ENCODE data around the gene MRPL49. TPM values are rescaled to one million over a fixed set of nuclear protein-coding genes. Genes with fewer than 3 reads are reported as not detected.

Gene MRPL49
- total RNA-seq, 1 donor from 2014 or later = 38.3 TPM

- H3K4me1 ChIP-seq = peaks cover 8% of the 10 kb centered on the region
- H3K4me1 Mint-ChIP-seq = peaks cover 18% of the 10 kb centered on the region
- H3K27me3 ChIP-seq = no peaks in the 10 kb centered on the region
- DNase-seq (ENCODE audit: low spot score) = no peak
- no peak for TF ChIP-seq EZH2 (IDR thresholded peaks at IDR 0.05)
- TF ChIP-seq EZH2phosphoT487 (IDR thresholded peaks at IDR 0.05) = no peak
- TF ChIP-seq CTCF (IDR thresholded peaks at IDR 0.05) = no peak
- H3K27me3 Mint-ChIP-seq (ENCODE audit: insufficient read depth, low read depth) = peaks cover 6% of the 10 kb centered on the region
- no peak overlapping the region for H2AFZ ChIP-seq (replicated peaks)
- no peaks in the 10 kb centered on the region for H3K9me3 Mint-ChIP-seq
- H3K9ac ChIP-seq = no peak overlapping the region
- H3K27ac Mint-ChIP-seq = no peak overlapping the region
- H3K36me3 ChIP-seq = no peaks in the 10 kb centered on the region
- peak overlapping the region; percentile 42 for H3K4me3 Mint-ChIP-seq
- peaks cover 11% of the 10 kb centered on the region for H4K20me1 ChIP-seq (ENCODE audit: low read depth)
- peaks cover 14% of the 10 kb centered on the region for H3F3A ChIP-seq (ENCODE audit: low read depth)
- H3K36me3 Mint-ChIP-seq = no peaks in the 10 kb centered on the region
- peaks cover 21% of the 10 kb centered on the region for H3K79me2 ChIP-seq (ENCODE audit: low read depth)
- H3K4me3 ChIP-seq = no peak overlapping the region
- H3K27ac ChIP-seq = no peak overlapping the region
- H3K4me2 ChIP-seq = no peak overlapping the region
- H3K9me3 ChIP-seq (ENCODE audit: low read depth) = no peaks in the 10 kb centered on the region
Measured at GRCh38 chr11:65130631-65131416, 8.7 kb downstream of the MRPL49 start.

GRCh38 chr11:65131417-65131776, 9.3 kb downstream of the MRPL49 start:
- H2AFZ ChIP-seq (replicated peaks) = no peak overlapping the region
- peaks cover 21% of the 10 kb centered on the region for H3K79me2 ChIP-seq (ENCODE audit: low read depth)
- H3K9ac ChIP-seq = no peak overlapping the region
- Mint-ChIP-seq H3K9me3 (no peaks in the 10 kb centered on the region), H3K4me1 (peaks cover 21% of the 10 kb centered on the region), H3K36me3 (no peaks in the 10 kb centered on the region), H3K27ac (no peak overlapping the region), H3K4me3 (peak overlapping the region; percentile 42), H3K27me3 (ENCODE audit: insufficient read depth, low read depth) (peaks cover 6% of the 10 kb centered on the region)
- H4K20me1 ChIP-seq (ENCODE audit: low read depth) = peaks cover 11% of the 10 kb centered on the region
- H3F3A ChIP-seq (ENCODE audit: low read depth) = peaks cover 17% of the 10 kb centered on the region
- H3K4me3 ChIP-seq = no peak overlapping the region
- no peaks in the 10 kb centered on the region for H3K27me3 ChIP-seq
- DNase-seq (ENCODE audit: low spot score) = no peak
- peaks cover 8% of the 10 kb centered on the region for H3K4me1 ChIP-seq
- H3K27ac ChIP-seq = no peak overlapping the region
- no peaks in the 10 kb centered on the region for H3K36me3 ChIP-seq
- TF ChIP-seq EZH2 (IDR thresholded peaks at IDR 0.05) = no peak
- TF ChIP-seq EZH2phosphoT487 (IDR thresholded peaks at IDR 0.05) = no peak
- no peak for TF ChIP-seq CTCF (IDR thresholded peaks at IDR 0.05)
- no peaks in the 10 kb centered on the region for H3K9me3 ChIP-seq (ENCODE audit: low read depth)
- no peak overlapping the region for H3K4me2 ChIP-seq

GRCh38 chr11:65131895-65132237, 9.7 kb downstream of the MRPL49 start:
- Histone ChIP-seq H3K4me1 (peaks cover 8% of the 10 kb centered on the region), H4K20me1 (ENCODE audit: low read depth) (peaks cover 11% of the 10 kb centered on the region), H3K9me3 (ENCODE audit: low read depth) (no peaks in the 10 kb centered on the region), H3F3A (ENCODE audit: low read depth) (peaks cover 17% of the 10 kb centered on the region), H3K4me3 (no peak overlapping the region), H3K4me2 (no peak overlapping the region), H3K36me3 (no peaks in the 10 kb centered on the region), H3K79me2 (ENCODE audit: low read depth) (peaks cover 21% of the 10 kb centered on the region), H3K9ac (no peak overlapping the region), H2AFZ (replicated peaks) (no peak overlapping the region), H3K27me3 (no peaks in the 10 kb centered on the region), H3K27ac (no peak overlapping the region)
- TF ChIP-seq EZH2 (IDR thresholded peaks at IDR 0.05) = no peak
- no peak for TF ChIP-seq EZH2phosphoT487 (IDR thresholded peaks at IDR 0.05)
- TF ChIP-seq CTCF (IDR thresholded peaks at IDR 0.05) = no peak
- Mint-ChIP-seq H3K4me3 (peak overlapping the region; percentile 98), H3K36me3 (no peaks in the 10 kb centered on the region), H3K27ac (no peak overlapping the region), H3K4me1 (peaks cover 21% of the 10 kb centered on the region), H3K9me3 (no peaks in the 10 kb centered on the region), H3K27me3 (ENCODE audit: insufficient read depth, low read depth) (peaks cover 6% of the 10 kb centered on the region)
- DNase-seq (ENCODE audit: low spot score) = no peak
